HCT116 (cell line): Measurements from ENCODE around the gene NR2C2AP.

ENCODE experiments used
- POLR2A ChIP-seq: IDR thresholded peaks from 2 replicates; pipeline ENCODE4 v1.7.0; 2011; ENCODE audit warnings: borderline replicate concordance; ENCODE audit not compliant: insufficient read depth, insufficient read length; ENCODE audit errors: extremely low read depth
- TF ChIP-seq, protein P1 (sequence below), 3 experiments: fragments of 200-600 bp in 1 of 3; sonication (generic) in 1 of 3; IDR thresholded peaks in 2 of 3; conservative IDR thresholded peaks in 1 of 3; 2 replicates each; pipeline ENCODE4 v1.5.1; 2012 to 2017; ENCODE audit warnings: low read depth in 2 of 3, low read length in 2 of 3, antibody characterized with exemption in 1 of 3, borderline replicate concordance in 1 of 3, control low read depth in 1 of 3, mild to moderate bottlenecking in 1 of 3, mixed read lengths in 1 of 3, mixed run types in 1 of 3, moderate library complexity in 1 of 3; ENCODE audit not compliant: insufficient read depth in 1 of 3

DNA sequence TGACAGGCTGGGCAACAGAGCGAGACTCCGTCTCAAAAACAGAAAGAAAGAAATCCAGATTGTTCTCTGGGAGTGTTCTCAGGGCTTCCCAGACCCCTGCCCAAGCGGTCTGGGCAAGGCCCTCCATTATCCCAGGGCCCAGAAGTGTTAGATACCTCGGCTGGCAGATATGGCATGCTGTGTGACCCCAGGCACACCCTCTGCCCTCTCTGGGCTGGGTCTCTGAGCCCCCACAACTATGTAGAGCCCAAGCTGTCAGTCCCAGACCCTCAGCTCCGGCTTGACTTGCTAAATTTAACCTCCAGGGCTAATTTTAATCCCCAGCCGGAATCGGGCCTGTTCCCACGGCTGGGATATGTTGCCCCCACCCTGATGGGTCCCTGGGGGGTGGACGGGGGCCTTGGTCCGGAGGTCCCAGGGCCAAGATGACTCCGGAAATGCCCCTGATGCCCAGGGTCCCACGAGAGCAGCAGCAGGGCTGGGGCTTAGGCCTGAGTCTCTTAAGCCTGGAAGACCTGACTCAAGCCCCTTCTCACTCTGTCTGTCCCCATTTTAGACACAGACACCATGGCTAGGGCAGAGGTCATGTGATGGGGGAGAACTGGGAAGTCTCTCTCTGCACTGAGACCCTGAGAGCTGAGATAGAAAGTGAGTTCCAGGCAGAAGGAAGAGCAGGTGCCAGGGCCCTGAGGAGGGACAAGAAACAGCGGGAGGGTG is 50.4 kb downstream of the NR2C2AP start:
- no peak for TF ChIP-seq POLR2A
- TF ChIP-seq, protein P1, sequence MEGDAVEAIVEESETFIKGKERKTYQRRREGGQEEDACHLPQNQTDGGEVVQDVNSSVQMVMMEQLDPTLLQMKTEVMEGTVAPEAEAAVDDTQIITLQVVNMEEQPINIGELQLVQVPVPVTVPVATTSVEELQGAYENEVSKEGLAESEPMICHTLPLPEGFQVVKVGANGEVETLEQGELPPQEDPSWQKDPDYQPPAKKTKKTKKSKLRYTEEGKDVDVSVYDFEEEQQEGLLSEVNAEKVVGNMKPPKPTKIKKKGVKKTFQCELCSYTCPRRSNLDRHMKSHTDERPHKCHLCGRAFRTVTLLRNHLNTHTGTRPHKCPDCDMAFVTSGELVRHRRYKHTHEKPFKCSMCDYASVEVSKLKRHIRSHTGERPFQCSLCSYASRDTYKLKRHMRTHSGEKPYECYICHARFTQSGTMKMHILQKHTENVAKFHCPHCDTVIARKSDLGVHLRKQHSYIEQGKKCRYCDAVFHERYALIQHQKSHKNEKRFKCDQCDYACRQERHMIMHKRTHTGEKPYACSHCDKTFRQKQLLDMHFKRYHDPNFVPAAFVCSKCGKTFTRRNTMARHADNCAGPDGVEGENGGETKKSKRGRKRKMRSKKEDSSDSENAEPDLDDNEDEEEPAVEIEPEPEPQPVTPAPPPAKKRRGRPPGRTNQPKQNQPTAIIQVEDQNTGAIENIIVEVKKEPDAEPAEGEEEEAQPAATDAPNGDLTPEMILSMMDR (IDR thresholded peaks at IDR 0.05 in 2 of 3, conservative IDR thresholded peaks at IDR 0.05 in 1 of 3; ENCODE audit: borderline replicate concordance in 1 of 3, insufficient read depth in 1 of 3, low read depth in 2 of 3, low read length in 2 of 3) = no peak
